ES-I3 (cell line): ENCODE measurements around the gene DPAGT1.
A peak's percentile ranks its signal among the peaks of the same experiment; 100 is the strongest.

Experiments
- H3K36me3 ChIP-seq: 2 replicates; pipeline ENCODE4 v1.6.1; 2013; ENCODE audit warnings: mild to moderate bottlenecking, low read length, control low read depth, moderate library complexity; ENCODE audit not compliant: insufficient read depth
- H3K4me1 ChIP-seq: 2 replicates; pipeline ENCODE4 v1.6.1; 2013; ENCODE audit warnings: mild to moderate bottlenecking, control low read depth, low read length; ENCODE audit not compliant: insufficient read depth
- H3K9ac ChIP-seq: 2 replicates; pipeline ENCODE4 v1.6.1; 2013; ENCODE audit warnings: low read depth, mild to moderate bottlenecking, low read length, moderate library complexity
- H3K9me3 ChIP-seq: 2 replicates; pipeline ENCODE4 v1.6.1; 2013; ENCODE audit warnings: mild to moderate bottlenecking, low read length, moderate library complexity; ENCODE audit not compliant: control insufficient read depth, insufficient read depth

The DPAGT1 gene

DNA sequence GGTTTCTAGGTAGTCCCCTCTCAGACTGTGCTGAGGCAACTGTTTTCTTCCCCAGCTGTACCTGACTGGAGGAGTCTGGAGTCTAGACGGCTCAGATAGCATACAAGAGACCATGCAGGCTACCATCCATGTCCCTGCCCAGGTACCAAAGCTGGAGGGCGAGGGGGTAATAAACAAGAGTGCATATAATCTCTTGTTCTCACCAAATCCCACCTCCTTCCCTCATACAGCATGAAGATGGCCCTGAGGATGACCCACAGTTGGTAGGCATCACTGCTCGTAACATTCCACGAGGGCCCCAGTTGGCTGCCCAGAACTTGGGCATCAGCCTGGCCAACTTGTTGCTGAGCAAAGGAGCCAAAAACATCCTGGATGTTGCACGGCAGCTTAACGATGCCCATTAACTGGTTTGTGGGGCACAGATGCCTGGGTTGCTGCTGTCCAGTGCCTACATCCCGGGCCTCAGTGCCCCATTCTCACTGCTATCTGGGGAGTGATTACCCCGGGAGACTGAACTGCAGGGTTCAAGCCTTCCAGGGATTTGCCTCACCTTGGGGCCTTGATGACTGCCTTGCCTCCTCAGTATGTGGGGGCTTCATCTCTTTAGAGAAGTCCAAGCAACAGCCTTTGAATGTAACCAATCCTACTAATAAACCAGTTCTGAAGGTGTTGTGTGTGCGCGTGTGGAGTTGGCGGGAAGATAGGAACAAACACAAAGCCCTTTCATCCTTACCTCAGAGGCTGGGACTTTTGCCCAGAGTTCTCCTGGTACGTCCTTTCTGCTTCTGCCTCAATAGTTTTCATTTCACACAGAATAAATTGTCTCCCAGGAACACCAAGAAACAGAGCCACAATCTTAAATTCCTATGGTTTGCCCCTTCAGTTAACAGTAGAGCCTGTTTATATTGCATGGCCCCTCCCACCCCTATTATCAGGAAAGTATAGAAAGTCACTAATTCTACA lies 8.5 kb downstream of the DPAGT1 start:
- H3K9me3 ChIP-seq, result no peaks in the 10 kb centered on the region
- H3K9ac ChIP-seq, result peak overlapping the region; percentile 92
- no peaks in the 10 kb centered on the region for H3K4me1 ChIP-seq
- peaks cover 13% of the 10 kb centered on the region; the same call in 1 of the 2 replicates for H3K36me3 ChIP-seq

DNA sequence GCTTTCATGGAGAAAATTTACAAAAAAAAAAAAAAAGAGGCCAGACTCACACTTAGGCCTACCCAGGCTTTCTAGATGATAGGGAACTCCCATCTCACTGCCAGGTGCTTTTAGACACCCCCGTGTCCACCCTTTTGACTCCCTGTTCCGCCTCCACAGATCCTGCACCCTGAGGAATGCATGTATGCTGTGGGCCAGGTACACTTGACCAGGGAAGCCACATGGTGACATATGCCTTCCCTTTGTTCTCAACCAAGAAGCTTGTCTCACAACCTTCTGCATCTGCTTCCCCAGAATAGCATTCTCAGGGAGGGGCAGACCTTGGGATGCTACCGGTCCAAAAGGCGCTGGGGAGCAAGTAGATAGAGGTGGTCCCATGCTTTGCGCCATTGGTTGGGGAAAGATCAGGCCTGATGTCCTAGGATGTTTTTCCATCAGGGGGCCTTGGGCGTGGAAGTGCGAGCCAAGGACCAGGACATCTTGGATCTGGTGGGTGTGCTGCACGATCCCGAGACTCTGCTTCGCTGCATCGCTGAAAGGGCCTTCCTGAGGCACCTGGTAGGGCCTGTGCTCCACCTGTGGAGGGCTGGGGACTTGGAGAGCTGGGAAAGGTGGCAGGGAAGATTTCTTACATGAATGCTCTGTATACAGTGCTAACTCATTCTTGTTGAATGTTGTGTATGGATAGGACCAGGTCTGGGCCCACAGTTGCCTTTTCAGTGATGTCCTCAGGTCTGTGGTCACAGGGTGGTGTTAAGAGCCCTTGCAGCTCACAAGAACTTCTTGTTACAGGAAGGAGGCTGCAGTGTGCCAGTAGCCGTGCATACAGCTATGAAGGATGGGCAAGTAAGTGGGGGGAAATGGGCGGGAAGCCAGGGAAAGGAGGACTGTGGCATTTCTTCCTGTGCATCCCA lies 9.4 kb downstream of the DPAGT1 start:
- H3K9ac ChIP-seq, result no peak overlapping the region; the same call in 1 of the 2 replicates

GRCh38 chr11:119091178-119091577 lies 10.5 kb downstream of the DPAGT1 start:
- Histone ChIP-seq H3K9me3 (no peaks in the 10 kb centered on the region), H3K36me3 (peaks cover 8% of the 10 kb centered on the region), H3K9ac (no peak overlapping the region), H3K4me1 (no peaks in the 10 kb centered on the region)

More for the DNA sequence above, 9.4 kb downstream of the DPAGT1 start:
- Histone ChIP-seq H3K36me3 (peaks cover 8% of the 10 kb centered on the region), H3K4me1 (no peaks in the 10 kb centered on the region), H3K9me3 (no peaks in the 10 kb centered on the region)

DNA sequence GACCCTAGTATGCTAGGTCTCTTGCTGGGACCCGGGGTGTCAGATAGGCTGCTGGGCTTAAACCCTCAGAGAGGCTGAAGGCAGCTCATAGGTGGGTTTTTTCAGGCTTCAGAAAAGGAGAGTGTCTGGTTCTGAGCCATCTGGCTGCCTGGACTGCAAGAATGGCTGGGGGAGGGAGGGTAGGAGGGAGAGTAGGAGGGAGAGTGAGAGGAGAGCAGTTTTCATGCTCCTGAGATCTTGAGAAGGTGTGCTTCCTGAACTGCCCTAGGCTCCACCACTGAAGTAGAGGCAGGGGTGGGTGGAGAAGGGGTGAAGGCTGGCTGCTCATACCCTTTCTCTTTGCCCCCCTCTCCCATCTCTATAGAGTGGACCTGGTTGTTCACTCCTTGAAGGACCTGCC lies 12.3 kb downstream of the DPAGT1 start:
- no peaks in the 10 kb centered on the region for H3K9me3 ChIP-seq
- no peak overlapping the region for H3K9ac ChIP-seq
- peaks cover 8% of the 10 kb centered on the region for H3K36me3 ChIP-seq
- H3K4me1 ChIP-seq, result no peaks in the 10 kb centered on the region

GRCh38 chr11:119088406-119088805 lies 13.2 kb downstream of the DPAGT1 start:
- Histone ChIP-seq H3K9me3 (no peaks in the 10 kb centered on the region), H3K4me1 (no peaks in the 10 kb centered on the region), H3K36me3 (peaks cover 5% of the 10 kb centered on the region), H3K9ac (no peak overlapping the region)

- H3K9ac ChIP-seq, result no peak overlapping the region
- H3K4me1 ChIP-seq, result no peaks in the 10 kb centered on the region
- no peaks in the 10 kb centered on the region; the same call in 1 of the 2 replicates for H3K36me3 ChIP-seq
- no peaks in the 10 kb centered on the region for H3K9me3 ChIP-seq
These were observed 13.9 kb downstream of the DPAGT1 start for GRCh38 chr11:119087747-119088241.

DNA sequence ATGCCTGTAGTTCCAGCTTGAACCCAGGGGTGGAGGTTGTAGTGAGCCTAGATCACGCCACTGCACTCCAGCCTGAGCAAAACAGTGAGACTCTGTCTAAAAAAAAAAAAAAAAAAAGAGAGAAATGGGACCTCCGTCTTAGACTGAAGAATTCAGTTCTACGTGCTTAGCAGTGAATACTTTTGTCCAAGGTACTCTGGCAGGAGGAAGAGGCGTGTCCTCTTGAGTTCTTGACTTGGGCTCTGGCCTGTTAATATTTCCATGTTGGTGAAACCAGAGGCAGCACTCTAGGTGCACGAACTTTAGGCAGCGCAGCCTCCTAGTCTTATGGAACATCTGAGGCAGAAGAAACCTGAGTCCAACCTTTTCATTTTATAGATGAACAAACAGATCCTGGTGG lies 14.5 kb downstream of the DPAGT1 start:
- no peaks in the 10 kb centered on the region for H3K9me3 ChIP-seq
- no peaks in the 10 kb centered on the region; the same call in 1 of the 2 replicates for H3K36me3 ChIP-seq
- H3K9ac ChIP-seq, result no peak overlapping the region
- H3K4me1 ChIP-seq, result no peaks in the 10 kb centered on the region

DNA sequence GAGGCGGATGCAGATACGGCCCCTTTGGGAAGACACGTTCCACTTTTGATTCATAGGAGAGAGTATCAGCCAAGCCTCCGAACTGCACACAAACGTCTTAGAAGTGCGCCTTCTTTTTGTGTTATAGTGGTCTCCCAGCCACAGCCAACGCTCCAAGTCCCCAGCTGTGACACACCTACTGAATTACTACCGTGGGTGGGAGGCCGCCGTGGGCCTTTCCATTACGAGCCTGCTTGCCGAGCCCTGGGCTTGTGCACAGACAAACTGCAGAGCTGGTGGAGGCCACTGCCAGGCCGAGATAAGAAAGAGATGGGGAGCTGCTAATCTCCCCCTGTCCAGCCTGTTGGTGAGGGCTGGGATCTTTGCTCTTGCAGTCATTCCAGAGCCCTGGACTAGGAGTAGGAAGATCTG lies 16.2 kb downstream of the DPAGT1 start:
- no peaks in the 10 kb centered on the region; the same call in 1 of the 2 replicates for H3K36me3 ChIP-seq
- no peaks in the 10 kb centered on the region for H3K4me1 ChIP-seq
- no peaks in the 10 kb centered on the region for H3K9me3 ChIP-seq
- H3K9ac ChIP-seq, result peak overlapping the region; percentile 99

GRCh38 chr11:119084663-119085436 lies 16.8 kb downstream of the DPAGT1 start, which contains the start of gene HMBS:
Gene HMBS (plus strand): TSS chr11:119084881. CDS start chr11:119085034, 153 bp downstream.
- no peaks in the 10 kb centered on the region for H3K4me1 ChIP-seq
- peak within 1 kb of the TSS; percentile 99 for H3K9ac ChIP-seq
- no peaks in the 10 kb centered on the region for H3K9me3 ChIP-seq
- no peaks in the 10 kb centered on the region; the same call in 1 of the 2 replicates for H3K36me3 ChIP-seq

GRCh38 chr11:119081682-119082260 lies 19.9 kb downstream of the DPAGT1 start:
- peaks cover 9% of the 10 kb centered on the region for H3K36me3 ChIP-seq
- H3K9me3 ChIP-seq, result no peaks in the 10 kb centered on the region
- no peaks in the 10 kb centered on the region for H3K4me1 ChIP-seq
- H3K9ac ChIP-seq, result no peak overlapping the region

DNA sequence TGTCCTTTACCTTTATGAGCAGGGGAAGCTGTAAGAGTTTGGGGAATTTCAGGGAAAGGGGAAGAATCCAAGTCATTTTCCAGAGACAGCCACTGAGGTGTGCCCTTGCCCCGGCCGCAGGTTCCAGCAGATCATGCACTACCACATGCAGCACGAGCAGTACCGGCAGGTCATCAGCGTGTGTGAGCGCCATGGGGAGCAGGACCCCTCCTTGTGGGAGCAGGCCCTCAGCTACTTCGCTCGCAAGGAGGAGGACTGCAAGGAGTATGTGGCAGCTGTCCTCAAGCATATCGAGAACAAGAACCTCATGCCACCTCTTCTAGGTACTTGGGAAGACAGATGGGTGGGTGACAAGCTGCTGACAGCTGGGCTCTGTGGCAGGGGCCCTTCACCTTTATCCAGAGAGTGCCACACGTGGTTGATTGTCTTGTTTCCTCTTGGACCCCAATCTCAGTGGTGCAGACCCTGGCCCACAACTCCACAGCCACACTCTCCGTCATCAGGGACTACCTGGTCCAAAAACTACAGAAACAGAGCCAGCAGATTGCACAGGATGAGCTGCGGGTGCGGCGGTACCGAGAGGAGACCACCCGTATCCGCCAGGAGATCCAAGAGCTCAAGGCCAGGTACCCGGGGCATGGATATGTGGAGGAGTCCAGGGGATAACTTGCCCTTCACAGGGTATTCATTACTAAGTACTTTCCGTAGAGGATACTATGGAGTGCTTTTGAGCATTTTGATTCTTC lies 22.8 kb downstream of the DPAGT1 start:
- Histone ChIP-seq H3K36me3 (peaks cover 13% of the 10 kb centered on the region), H3K9me3 (no peaks in the 10 kb centered on the region), H3K4me1 (no peaks in the 10 kb centered on the region), H3K9ac (no peak overlapping the region)

DNA sequence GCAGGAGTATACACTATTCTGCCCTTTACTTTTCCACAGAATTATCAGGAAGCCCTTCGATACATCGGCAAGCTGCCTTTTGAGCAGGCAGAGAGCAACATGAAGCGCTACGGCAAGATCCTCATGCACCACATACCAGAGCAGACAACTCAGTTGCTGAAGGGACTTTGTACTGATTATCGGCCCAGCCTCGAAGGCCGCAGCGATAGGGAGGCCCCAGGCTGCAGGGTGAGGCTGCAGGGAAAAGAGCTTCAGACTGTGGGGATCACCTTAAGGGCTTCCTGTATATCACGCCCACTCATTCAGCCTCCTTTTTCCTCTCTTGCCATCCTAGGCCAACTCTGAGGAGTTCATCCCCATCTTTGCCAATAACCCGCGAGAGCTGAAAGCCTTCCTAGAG lies 23.8 kb downstream of the DPAGT1 start:
- Histone ChIP-seq H3K9ac (no peak overlapping the region), H3K36me3 (peaks cover 19% of the 10 kb centered on the region)

More for the DNA sequence above, 23.8 kb downstream of the DPAGT1 start:
- H3K9me3 ChIP-seq, result no peaks in the 10 kb centered on the region
- no peaks in the 10 kb centered on the region for H3K4me1 ChIP-seq
